ENCODE results near the gene ARPC1A. TPM values are rescaled to one million over a fixed set of nuclear protein-coding genes. Genes with fewer than 3 reads are reported as not detected.

Gene ARPC1A
- total RNA-seq, 2 donors from 2014 or later, result 173 to 231 TPM

DNA sequence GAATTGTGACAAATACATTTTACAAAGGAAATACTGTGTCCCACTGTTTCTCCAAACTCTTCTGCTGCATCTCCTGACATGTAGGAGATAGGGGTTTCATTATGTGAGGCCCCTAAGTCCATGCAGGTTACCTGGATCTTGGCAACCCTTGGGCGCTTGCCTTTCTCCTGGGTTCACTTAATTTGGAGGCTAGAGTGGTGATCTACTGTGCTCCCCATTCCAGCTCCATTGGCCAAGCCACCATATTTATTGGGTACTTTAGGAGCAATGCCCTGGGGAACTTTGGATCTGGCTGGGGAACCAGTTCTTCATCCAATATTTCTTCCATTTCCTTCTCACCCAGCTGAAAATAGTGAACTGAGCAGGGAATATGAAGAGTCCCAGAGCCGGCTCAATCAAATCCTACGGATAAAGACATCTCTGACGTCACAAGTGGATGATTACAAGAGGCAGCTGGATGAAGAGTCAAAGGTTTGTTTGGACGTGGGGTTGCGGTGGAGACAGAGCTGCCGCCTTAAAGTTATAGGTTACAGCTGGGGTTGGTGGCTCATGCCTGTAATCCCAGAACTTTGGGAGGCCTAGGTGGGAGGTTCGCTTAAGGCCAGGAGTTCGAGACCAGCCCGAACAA, 34.6 kb upstream of the ARPC1A start:
- Histone ChIP-seq H3K9ac (ENCODE audit: low read depth in 2 of 2, low read length in 2 of 2) (no peak overlapping the region), H3K27ac (no peak overlapping the region), H3K9me3 (no peaks in the 10 kb centered on the region), H3K4me3 (no peak overlapping the region), H3K4me1 (no peaks in the 10 kb centered on the region), H3K36me3 (no peaks in the 10 kb centered on the region), H3K27me3 (no peaks in the 10 kb centered on the region)
- TF ChIP-seq, protein P1, sequence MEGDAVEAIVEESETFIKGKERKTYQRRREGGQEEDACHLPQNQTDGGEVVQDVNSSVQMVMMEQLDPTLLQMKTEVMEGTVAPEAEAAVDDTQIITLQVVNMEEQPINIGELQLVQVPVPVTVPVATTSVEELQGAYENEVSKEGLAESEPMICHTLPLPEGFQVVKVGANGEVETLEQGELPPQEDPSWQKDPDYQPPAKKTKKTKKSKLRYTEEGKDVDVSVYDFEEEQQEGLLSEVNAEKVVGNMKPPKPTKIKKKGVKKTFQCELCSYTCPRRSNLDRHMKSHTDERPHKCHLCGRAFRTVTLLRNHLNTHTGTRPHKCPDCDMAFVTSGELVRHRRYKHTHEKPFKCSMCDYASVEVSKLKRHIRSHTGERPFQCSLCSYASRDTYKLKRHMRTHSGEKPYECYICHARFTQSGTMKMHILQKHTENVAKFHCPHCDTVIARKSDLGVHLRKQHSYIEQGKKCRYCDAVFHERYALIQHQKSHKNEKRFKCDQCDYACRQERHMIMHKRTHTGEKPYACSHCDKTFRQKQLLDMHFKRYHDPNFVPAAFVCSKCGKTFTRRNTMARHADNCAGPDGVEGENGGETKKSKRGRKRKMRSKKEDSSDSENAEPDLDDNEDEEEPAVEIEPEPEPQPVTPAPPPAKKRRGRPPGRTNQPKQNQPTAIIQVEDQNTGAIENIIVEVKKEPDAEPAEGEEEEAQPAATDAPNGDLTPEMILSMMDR (IDR thresholded peaks at IDR 0.05), result no peak
- intact Hi-C loops (cut with DNase I), result no loop called here
- DNase-seq, result peak; percentile 51

DNA sequence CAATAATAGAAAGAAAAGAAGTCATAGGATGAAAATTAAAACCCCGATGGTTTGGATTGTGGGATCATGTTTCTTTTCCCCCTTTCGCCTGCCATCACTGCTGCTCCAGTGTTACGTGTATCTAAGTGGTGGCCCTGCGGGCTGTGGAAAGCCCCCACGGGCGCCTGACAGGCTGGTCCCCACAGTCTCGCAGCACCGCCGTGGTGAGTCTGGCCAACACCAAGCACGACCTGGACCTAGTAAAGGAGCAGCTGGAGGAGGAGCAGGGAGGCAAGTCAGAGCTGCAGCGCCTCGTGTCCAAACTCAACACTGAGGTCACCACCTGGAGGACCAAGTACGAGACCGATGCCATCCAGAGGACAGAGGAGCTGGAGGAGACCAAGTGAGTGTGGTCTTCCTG, 33.6 kb upstream of the ARPC1A start:
- Histone ChIP-seq H3K9ac (ENCODE audit: low read depth in 2 of 2, low read length in 2 of 2) (no peak overlapping the region), H3K9me3 (no peaks in the 10 kb centered on the region), H3K36me3 (no peaks in the 10 kb centered on the region), H3K4me3 (no peak overlapping the region), H3K4me1 (no peaks in the 10 kb centered on the region), H3K27me3 (no peaks in the 10 kb centered on the region), H3K27ac (no peak overlapping the region)
- TF ChIP-seq, protein P1 (IDR thresholded peaks at IDR 0.05), result no peak
- intact Hi-C loops (cut with DNase I), result no loop called here
- no peak for DNase-seq

- intact Hi-C loops (cut with DNase I), result no loop called here
- Histone ChIP-seq H3K27ac (no peak overlapping the region), H3K9me3 (no peaks in the 10 kb centered on the region), H3K36me3 (no peaks in the 10 kb centered on the region), H3K4me1 (no peaks in the 10 kb centered on the region), H3K9ac (ENCODE audit: low read depth in 2 of 2, low read length in 2 of 2) (no peak overlapping the region), H3K4me3 (no peak overlapping the region), H3K27me3 (no peaks in the 10 kb centered on the region)
- no peak for DNase-seq
- TF ChIP-seq, protein P1 (IDR thresholded peaks at IDR 0.05), result no peak
Observed at GRCh38 chr7:99293167-99293566, 32.5 kb upstream of the ARPC1A start.

GRCh38 chr7:99293650-99294049, 32.0 kb upstream of the ARPC1A start:
- no peaks in the 10 kb centered on the region for H3K9me3 ChIP-seq
- no peak overlapping the region for H3K27ac ChIP-seq
- intact Hi-C loops (cut with DNase I), result no loop called here
- H3K27me3 ChIP-seq, result no peaks in the 10 kb centered on the region
- H3K9ac ChIP-seq (ENCODE audit: low read depth in 2 of 2, low read length in 2 of 2), result no peak overlapping the region
- DNase-seq, result no peak
- H3K4me3 ChIP-seq, result no peak overlapping the region
- TF ChIP-seq, protein P1 (IDR thresholded peaks at IDR 0.05), result no peak
- H3K4me1 ChIP-seq, result no peaks in the 10 kb centered on the region
- no peaks in the 10 kb centered on the region for H3K36me3 ChIP-seq

GRCh38 chr7:99296471-99296870, 29.2 kb upstream of the ARPC1A start:
- DNase-seq, result no peak
- H3K4me3 ChIP-seq, result no peak overlapping the region
- TF ChIP-seq, protein P1 (IDR thresholded peaks at IDR 0.05), result no peak
- H3K27me3 ChIP-seq, result no peaks in the 10 kb centered on the region
- no peak overlapping the region for H3K27ac ChIP-seq
- no peaks in the 10 kb centered on the region for H3K36me3 ChIP-seq
- intact Hi-C loops (cut with DNase I), result no loop called here
- H3K9me3 ChIP-seq, result no peaks in the 10 kb centered on the region
- H3K9ac ChIP-seq (ENCODE audit: low read depth in 2 of 2, low read length in 2 of 2), result no peak overlapping the region
- no peaks in the 10 kb centered on the region for H3K4me1 ChIP-seq

Data from colonic mucosa (tissue), 4 donors.